ENCODE results near the gene SMC5. TPM values are rescaled to one million over a fixed set of nuclear protein-coding genes. Genes with fewer than 3 reads are reported as not detected.

Gene SMC5
- total RNA-seq, 2 donors from 2014 or later: 30.0 to 42.5 TPM

- Mint-ChIP-seq H3K4me1 (no peaks in the 10 kb centered on the region), H3K27me3 (ENCODE audit: insufficient read depth) (no peaks in the 10 kb centered on the region), H3K4me3 (no peak overlapping the region), H3K27ac (no peak overlapping the region), H3K9me3 (peaks cover 18% of the 10 kb centered on the region), H3K36me3 (ENCODE audit: low read depth) (peaks cover 70% of the 10 kb centered on the region)
- Histone ChIP-seq H3K27ac (ENCODE audit: low read depth, low read length) (no peak overlapping the region), H3K36me3 (ENCODE audit: control insufficient read depth, insufficient read depth, low read length) (peaks cover 79% of the 10 kb centered on the region), H3K4me1 (ENCODE audit: control insufficient read depth, insufficient read depth, low read length) (no peaks in the 10 kb centered on the region), H3K27me3 (ENCODE audit: control insufficient read depth, insufficient read depth, low read length, poor library complexity, severe bottlenecking) (no peaks in the 10 kb centered on the region), H3K9me3 (ENCODE audit: control insufficient read depth, low read length) (peaks cover 50% of the 10 kb centered on the region), H3K4me3 (ENCODE audit: low read length) (no peak overlapping the region), H3K9ac (ENCODE audit: extremely low read depth, low read length, poor library complexity, severe bottlenecking) (no peak overlapping the region)
- DNase-seq: no peak
- WGBS, 2 experiments (ENCODE audit: insufficient coverage in 1 of 2, insufficient read length in 1 of 2): 91% methylated on average over 1 of the region's 1 CpG; no CpG with 5 or more reads in 1 of the 2 experiments
- TF ChIP-seq CTCF (conservative IDR thresholded peaks at IDR 0.05): no peak
Observed at GRCh38 chr9:70293214-70293613, 34.4 kb downstream of the SMC5 start.

- Histone ChIP-seq H3K27ac (ENCODE audit: low read depth, low read length) (no peak overlapping the region), H3K9me3 (ENCODE audit: control insufficient read depth, low read length) (peaks cover 19% of the 10 kb centered on the region), H3K4me1 (ENCODE audit: control insufficient read depth, insufficient read depth, low read length) (no peaks in the 10 kb centered on the region), H3K36me3 (ENCODE audit: control insufficient read depth, insufficient read depth, low read length) (peaks cover 80% of the 10 kb centered on the region), H3K4me3 (ENCODE audit: low read length) (no peak overlapping the region), H3K9ac (ENCODE audit: extremely low read depth, low read length, poor library complexity, severe bottlenecking) (no peak overlapping the region), H3K27me3 (ENCODE audit: control insufficient read depth, insufficient read depth, low read length, poor library complexity, severe bottlenecking) (no peaks in the 10 kb centered on the region)
- TF ChIP-seq CTCF (conservative IDR thresholded peaks at IDR 0.05): no peak
- Mint-ChIP-seq H3K36me3 (ENCODE audit: low read depth) (peaks cover 70% of the 10 kb centered on the region), H3K4me1 (no peaks in the 10 kb centered on the region), H3K27me3 (ENCODE audit: insufficient read depth) (no peaks in the 10 kb centered on the region), H3K9me3 (peaks cover 4% of the 10 kb centered on the region), H3K27ac (no peak overlapping the region), H3K4me3 (no peak overlapping the region)
- 100% methylated on average over 1 of the region's 1 CpG; no CpG with 5 or more reads in 1 of the 2 experiments for WGBS, 2 experiments (ENCODE audit: insufficient coverage in 1 of 2, insufficient read length in 1 of 2)
- no peak for DNase-seq
Observed at GRCh38 chr9:70297141-70297540, 38.4 kb downstream of the SMC5 start.

GRCh38 chr9:70298245-70298771 lies 39.5 kb downstream of the SMC5 start:
- no peak for TF ChIP-seq CTCF (conservative IDR thresholded peaks at IDR 0.05)
- peaks cover 7% of the 10 kb centered on the region for H3K9me3 ChIP-seq (ENCODE audit: control insufficient read depth, low read length)
- H3K9ac ChIP-seq (ENCODE audit: extremely low read depth, low read length, poor library complexity, severe bottlenecking): no peak overlapping the region
- Mint-ChIP-seq H3K4me3 (no peak overlapping the region), H3K27me3 (ENCODE audit: insufficient read depth) (no peaks in the 10 kb centered on the region), H3K36me3 (ENCODE audit: low read depth) (peaks cover 63% of the 10 kb centered on the region), H3K9me3 (no peaks in the 10 kb centered on the region), H3K4me1 (no peaks in the 10 kb centered on the region), H3K27ac (no peak overlapping the region)
- WGBS, 2 experiments (ENCODE audit: insufficient coverage in 1 of 2, insufficient read length in 1 of 2): 94 to 100% methylated on average over 1 of the region's 1 CpG
- DNase-seq: no peak
- H3K36me3 ChIP-seq (ENCODE audit: control insufficient read depth, insufficient read depth, low read length): peaks cover 79% of the 10 kb centered on the region
- no peaks in the 10 kb centered on the region for H3K27me3 ChIP-seq (ENCODE audit: control insufficient read depth, insufficient read depth, low read length, poor library complexity, severe bottlenecking)
- H3K4me3 ChIP-seq (ENCODE audit: low read length): no peak overlapping the region
- no peaks in the 10 kb centered on the region for H3K4me1 ChIP-seq (ENCODE audit: control insufficient read depth, insufficient read depth, low read length)
- no peak overlapping the region for H3K27ac ChIP-seq (ENCODE audit: low read depth, low read length)

Measured in endodermal cell (in vitro differentiated cells).